Endothelial cell of hepatic sinusoid (primary cell): ENCODE data around the gene UBTD1.

ENCODE experiments used
- in situ Hi-C: cut with HindIII; loops from 2 replicates; pipeline ENCODE4 v1.10.0; 2017; ENCODE audit warnings: low sequenced_read_pairs

UBTD1 gene

DNA sequence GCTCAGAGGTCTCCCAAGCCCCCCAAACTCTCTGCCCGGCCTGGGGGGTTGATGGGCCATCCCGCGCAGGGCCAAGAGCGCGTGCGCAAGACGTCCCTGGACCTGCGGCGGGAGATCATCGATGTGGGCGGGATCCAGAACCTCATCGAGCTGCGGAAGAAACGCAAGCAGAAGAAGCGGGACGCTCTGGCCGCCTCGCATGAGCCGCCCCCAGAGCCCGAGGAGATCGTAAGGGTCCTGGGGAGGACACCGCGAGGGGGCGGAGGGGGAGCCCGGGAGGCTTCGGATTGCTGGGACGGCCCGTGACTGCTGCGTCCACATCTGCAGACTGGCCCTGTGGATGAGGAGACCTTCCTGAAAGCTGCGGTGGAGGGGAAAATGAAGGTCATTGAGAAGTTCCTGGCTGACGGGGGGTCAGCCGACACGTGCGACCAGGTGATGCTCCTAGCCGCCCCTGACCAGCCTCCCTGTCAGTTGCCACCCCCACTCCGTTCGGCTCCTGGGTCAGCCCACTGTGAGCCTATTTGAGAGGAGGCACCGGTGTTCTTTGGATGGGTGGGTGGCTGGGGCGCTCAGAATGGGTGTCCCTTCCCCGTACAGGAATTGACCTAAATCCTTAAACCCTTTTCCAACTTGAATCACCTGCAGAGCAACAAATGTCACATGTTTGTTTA, 79.6 kb downstream of the UBTD1 start:
- in situ Hi-C loops: no loop called here

DNA sequence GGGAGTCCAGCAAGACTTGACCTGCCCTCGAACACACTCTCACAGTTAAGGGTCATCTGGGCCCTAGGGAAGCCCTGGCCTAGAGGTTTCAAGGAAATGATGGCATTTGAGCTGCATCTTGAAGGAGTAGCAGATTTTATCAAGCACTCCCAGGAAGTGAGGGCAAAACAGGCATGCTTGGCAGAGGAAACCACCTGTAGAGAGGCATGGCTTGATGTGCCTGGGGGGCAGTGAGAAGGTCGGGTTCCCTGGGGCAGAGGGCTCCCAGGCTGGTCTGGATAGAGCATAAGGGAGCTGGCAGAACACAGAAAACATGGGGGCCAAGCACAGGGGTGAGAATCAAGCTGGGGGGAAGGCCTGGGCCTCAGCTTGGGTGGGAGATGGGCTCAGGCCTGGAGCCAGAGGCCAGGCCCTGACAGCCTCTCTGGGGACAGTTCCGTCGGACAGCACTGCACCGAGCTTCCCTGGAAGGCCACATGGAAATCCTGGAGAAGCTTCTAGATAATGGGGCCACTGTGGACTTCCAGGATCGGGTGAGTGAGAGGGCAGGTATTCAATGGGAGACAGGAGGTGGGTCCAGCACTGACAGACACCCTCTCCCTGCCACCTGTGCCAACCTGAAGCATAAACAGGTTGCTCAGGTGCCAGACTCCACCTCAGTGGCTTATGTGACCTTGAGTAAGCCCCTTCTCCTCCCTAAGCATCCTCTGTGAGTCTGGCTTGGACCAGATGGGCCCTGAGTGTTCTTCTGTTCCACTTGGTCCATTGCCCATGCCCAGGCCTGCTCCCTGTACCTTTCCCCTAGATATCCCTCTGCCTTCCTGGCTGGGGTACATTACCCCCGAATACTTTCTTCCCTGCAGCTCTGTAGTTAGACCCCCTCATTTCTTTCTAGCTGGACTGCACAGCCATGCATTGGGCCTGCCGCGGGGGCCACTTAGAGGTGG, 82.0 kb downstream of the UBTD1 start:
- in situ Hi-C loops: no loop called here

DNA sequence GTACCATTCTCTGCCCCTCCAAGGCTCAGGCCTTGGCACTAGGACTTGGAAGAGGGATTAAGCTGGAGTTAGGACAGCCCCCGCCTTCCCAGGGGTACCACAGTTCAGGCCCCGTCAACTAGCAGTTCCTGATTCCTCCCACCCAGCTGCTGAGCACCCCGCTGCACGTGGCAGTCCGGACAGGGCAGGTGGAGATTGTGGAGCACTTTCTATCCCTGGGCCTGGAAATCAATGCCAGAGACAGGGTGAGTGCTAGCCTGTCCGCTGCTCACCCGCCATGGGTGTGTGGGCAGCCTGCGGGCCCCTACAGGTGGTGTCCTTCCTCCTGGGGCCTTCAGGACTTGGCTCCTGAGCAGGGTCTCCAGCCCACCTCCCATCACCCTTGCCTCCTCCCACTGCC, 83.4 kb downstream of the UBTD1 start:
- in situ Hi-C loops: no loop called here

DNA sequence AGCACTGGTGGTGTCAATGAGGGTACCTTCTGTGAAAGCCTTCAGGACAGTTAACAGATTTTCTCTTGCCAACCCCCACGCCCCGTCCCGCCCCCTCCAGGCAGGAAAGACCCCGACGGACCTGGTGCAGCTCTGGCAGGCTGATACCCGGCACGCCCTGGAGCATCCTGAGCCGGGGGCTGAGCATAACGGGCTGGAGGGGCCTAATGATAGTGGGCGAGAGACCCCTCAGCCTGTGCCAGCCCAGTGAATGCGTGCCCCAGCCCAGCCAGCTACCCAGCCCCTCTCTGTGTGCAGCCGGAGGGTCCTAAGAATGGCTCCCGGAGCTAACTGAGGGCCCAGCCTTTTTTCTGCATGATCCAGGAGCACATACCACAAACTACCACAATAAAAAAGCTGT, 84.8 kb downstream of the UBTD1 start:
- in situ Hi-C loops: no loop called here

DNA sequence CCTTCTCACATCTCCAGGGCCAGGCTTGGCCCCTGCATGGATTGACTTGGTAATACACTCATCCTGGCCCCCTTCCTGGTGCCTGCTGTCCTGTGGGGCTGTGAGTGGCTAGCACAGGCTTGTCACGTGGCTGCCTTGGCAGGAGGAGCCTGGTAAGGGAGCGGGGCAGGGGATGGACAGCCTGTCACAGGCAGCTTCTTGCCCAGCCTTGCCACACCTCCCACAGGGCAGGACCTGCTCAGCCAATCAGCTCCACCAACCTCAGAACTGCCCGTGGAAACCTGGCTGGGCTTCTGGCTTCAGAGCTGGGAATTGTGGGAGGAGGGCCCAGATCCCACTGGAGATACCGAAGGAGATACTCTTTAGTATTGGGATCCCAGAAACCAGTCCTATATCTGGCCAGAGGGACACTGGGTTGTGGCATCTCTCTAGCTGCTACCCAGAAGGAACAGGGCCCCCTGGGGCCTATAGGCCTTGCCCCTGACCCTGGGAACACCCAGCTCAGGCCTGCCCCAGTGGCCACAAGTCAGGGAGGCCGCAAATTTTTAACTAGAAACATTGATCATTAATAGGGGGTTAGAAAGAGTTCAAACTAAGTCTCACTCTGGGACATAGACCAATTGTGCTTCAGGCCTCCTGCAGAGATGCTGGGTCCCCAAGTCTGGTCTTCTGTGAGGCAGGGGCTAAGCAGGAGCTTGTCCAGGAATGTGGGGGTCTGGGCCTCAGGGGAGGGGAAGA, 85.5 kb downstream of the UBTD1 start, which contains the start of gene HOGA1:
Gene HOGA1, plus strand, starts transcription at position 330 of the 738 bp plus-strand sequence. Its CDS starts 315 bp downstream, at position 645.
- in situ Hi-C loops: no loop called here

DNA sequence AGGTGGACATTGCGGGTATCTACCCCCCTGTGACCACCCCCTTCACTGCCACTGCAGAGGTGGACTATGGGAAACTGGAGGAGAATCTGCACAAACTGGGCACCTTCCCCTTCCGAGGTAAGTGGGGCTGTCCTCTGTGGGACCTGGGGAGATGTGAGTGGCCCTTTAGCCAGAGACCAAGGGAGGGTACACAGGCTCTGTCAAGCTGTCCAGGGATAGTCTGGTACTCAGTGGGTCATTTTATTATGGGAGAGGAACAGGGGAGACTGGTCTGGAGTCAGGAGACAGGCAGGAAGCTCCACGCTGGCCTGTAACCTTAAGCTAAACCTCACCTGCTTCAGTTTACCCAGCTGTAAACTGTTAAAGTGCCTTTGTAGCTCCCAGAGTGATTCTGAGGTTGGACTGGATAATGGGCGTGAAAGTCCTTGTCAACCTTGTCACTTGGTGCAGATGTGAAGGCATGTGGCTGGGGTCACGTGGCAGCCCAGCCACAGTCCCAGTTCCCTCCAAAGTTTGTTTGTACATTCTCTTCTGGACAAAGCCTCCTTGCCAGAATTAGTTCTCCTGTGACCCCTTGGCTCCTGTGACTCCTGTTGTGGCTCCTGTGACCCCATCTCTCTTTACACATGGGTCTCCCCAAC, 86.2 kb downstream of the UBTD1 start:
- in situ Hi-C loops: no loop called here

DNA sequence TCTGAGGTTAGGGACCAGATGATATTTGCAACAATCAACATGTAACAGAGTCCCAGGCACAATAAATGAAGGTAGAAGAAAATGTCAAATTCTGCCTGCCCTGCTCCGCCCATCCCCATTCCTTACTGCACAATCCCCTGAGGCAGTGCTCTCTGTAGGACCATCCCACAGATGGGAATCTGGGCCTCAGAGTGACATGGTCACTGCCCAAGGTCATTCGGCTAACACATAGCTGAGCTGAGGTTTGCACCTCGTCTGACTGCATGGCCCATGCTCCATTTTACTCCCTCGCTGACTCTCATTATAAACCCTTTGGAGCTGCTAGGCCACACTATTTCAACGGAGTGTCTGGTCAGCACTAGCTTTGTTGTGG, 86.7 kb downstream of the UBTD1 start:
- in situ Hi-C loops: no loop called here

DNA sequence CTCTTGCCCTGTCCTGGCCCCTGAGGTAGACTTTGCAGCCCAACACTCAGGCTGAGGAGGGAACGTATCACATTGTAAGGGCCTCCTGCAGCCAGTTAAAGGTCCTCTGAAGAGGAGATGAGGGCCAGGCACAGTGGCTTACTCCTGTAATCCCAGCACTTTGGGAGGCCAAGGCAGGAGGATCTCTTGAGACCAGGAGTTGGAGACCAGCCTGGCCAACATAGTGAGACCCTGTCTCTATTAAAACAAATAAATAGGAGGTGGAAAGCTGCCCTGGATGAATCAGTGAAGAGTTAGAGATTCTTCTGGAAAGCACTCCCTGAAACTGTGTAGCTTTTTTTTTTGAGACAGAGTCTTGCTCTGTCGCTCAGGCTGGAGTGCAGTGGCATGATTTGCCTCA, 88.5 kb downstream of the UBTD1 start:
- in situ Hi-C loops: no loop called here

DNA sequence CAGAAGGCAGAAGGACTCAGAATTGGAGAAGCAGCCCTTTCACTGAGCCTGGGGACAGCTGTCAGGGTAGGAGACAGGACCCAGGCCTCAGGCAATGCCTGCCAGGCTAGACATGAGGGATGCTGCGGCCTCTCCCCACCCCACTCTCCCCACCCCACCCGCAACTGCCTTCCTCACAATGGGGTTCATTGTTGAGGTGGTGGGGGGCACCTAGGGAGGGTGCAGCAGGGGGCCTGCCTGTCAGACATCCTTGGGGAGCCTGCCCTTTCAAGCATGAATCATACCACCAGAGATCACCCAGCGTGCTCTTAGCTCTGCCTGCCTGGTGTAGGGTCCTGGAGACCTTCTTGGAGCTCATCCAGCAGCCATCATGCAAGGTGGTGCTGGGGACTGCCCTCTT, 90.8 kb downstream of the UBTD1 start, which contains the start of gene C10orf62:
Gene C10orf62, plus strand, starts transcription at position 243 of the 400 bp plus-strand sequence. CDS start 177 bp downstream, outside the sequence.
- in situ Hi-C loops: no loop called here

DNA sequence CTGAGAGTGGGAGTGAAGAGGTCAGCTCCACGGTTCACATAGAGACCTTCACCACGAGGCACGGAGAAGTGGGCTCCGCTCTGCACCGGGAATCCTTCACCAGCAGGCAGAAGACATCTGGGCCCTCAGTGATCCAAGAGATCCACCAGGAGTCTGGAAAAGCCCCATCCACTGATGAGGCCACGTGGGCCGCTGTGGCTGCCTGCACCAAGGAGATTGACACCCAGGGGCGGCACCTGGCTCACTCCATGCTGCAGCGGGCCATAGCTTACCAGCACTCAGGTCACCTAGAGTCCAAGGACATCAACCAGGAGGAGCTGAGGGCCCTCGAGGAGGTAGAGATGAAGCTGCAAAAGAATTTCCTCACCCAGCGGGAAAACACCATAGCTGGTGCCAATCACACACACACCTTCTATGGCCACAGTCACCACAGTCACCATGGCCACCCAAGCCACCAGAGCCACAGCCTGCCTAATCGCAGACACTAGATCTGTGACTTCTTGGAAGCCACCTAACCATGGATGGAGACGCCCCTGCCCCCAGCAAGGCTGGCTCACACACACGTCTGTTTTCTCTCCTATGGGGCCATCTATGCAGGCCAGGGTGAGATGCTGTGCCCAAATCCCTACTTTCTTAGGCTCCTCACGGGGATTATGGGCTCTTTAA, 91.5 kb downstream of the UBTD1 start:
- in situ Hi-C loops: no loop called here

DNA sequence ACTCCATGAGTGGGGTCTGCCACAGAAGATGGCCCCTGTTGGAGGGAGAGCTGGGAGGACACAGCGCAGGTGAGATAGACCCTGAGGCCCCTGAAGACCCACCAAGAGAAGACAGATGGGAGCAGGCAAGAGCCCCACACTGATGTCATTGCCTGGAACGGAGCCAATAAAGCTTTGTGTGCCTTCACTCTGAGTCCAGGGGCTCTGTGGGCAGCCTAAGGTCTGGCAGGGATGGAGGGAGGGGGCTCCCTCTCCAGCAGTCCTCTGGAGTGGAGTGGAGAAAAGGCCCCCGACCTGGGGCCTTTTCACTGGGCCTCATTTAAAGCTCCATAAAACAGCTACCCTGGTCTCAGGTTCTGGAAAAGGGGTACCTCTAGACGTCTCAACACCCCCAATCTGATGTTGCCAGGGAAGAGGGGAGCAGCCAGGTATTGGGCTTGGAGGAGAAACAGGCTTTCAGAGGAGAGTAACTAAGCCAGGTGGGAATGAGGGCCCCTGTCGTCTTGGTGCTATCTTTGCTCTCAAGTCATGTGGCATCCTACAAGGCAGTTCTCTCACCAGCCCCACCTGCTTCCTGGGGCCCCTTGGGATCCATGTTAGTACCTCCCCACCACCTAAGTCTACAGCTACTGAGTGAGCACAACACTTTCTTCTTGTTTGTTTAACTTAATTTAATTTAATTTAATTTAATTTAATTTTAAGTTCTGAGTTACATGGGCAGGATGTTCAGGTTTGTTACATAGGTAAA, 92.2 kb downstream of the UBTD1 start:
- in situ Hi-C loops: no loop called here

DNA sequence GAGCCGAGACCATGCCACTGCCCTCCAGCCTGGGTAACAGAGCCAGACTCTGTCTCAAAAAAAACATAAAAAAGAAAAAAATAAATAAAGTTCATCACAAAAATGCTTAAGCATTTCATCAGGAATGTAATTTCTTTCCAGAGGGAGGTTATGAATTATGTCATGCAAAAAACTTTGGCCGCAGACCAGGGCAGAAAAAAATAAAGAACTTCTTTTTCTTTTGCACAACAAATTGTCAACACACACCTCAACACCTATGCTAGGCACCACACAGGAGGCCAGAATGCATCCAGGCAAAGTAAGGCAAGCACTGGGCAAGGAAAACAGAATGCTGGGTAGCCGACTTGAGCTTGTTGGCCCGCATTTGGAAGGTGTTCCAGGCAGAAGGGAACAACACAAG, 94.7 kb downstream of the UBTD1 start:
- in situ Hi-C loops: no loop called here

DNA sequence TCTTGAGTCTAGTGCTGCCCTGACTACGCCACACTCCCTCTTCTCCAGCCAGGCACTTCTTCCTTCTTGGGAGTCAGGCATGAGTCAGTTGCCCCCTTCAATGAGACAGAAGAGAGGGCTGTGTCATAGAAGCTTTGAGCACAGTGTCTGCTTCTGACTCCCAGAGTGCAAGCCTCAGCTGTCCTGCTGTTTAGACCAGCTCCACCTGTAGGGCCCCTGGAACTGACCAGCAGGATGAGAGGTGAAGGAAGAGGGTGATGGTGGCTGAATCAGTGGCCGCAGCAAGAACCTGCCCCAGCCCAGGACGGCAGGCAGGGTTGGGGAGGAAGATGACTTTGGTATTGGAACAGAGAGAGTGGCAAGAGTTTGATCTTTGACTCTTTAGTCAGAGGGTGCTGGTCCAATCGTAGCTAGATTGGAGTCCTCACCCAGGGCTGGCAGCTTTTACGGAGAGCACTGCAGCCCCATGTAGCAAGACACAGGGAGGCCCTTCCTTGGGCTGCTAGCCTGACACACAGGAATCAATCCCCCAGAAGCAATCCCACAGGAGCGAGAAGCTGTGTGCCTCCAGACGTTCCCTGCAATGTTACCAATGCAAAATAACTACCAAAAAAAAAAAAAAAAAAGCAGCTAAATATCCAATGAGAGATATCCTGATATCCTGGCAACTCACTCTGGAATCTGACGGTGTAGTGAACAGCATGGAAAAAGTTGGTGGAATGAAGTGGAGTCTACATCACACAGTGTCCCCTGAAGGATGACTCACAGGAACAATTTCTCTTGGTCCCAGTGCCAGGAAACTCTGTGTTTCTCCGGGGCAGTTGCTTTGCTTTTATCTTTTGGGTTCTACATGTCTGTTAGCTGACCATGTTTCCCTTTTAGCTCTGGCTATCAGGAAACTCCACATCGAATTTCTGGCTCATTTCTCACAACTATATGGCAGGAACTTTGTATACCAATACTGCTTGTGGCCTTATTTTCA, 97.7 kb downstream of the UBTD1 start:
- in situ Hi-C loops: loop anchor here (5.0 kb wide), 1 partner anchor 34 kb away; no protein-coding TSS in a partner anchor

DNA sequence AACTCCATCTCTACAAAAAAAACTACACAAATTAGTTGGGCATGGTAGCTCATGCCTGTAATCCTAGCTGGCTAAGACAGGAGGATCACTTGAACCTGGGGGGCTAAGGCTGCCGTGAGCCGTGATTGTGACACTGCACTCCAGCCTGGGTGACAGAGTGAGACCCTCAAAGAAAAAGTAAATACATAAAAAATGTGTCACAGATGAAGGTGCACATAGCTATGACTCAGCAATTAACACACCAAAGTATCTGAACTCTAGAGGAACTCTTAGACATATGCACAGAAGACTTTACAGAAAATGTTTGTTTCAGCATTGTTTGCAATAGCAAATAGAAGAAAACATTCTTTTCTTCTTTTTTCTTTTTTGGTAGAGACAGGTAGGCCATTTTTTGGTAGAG, 99.1 kb downstream of the UBTD1 start:
- in situ Hi-C loops: loop anchor here (5.0 kb wide), 1 partner anchor 35 kb away; no protein-coding TSS in a partner anchor

DNA sequence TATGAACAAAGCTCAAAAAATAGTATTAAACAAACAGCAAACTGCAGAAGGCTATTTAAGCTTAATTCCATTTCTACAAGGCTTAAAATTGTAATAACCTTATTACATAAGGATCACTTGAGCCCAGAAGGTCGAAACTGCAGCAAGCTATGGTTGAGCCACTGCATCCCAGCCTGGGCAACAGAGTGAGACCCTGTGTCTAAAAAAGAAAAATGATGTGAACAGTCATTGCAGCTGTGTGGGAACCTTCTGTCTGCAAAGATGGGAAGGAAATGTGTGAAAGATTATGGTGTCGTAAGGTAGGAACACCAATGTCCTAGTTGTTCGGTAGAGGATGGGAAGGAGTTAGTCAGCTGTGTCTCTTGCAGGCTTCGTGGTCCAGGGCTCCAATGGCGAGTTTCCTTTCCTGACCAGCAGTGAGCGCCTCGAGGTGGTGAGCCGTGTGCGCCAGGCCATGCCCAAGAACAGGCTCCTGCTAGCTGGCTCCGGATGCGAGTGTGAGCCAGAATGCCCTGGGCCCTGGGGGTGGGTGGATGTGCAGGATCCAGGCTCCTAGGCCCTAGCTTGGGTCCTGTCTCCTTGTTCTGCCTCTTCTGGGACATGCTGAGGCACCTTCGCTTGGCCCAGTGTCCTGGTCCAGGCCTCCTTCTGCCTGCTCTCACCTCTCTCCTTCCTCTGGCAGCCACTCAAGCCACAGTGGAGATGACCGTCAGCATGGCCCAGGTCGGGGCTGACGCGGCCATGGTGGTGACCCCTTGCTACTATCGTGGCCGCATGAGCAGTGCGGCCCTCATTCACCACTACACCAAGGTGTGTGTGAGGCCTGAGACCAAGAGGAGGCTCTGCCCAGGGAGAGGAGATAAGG, 99.9 kb downstream of the UBTD1 start:
- in situ Hi-C loops: loop anchor here (5.0 kb wide), 1 partner anchor 36 kb away; no protein-coding TSS in a partner anchor

DNA sequence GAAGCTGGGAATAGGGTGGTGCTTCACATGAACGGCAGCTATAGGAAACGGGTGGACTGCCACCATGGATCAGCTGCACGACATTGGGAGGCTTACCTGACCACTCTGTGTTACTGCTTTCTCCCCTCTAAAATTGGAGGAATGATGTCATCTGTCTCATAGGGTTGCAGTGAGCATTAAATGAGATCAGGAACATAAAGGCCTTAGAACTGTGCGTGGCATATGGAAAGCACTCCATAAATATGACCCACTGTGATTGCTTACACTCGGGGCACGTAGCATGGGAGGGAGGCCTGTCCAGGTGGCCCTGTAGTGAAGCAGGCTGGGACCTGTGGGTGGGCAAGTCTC, 100.5 kb downstream of the UBTD1 start:
- in situ Hi-C loops: loop anchor here (5.0 kb wide), 1 partner anchor 37 kb away; no protein-coding TSS in a partner anchor

DNA sequence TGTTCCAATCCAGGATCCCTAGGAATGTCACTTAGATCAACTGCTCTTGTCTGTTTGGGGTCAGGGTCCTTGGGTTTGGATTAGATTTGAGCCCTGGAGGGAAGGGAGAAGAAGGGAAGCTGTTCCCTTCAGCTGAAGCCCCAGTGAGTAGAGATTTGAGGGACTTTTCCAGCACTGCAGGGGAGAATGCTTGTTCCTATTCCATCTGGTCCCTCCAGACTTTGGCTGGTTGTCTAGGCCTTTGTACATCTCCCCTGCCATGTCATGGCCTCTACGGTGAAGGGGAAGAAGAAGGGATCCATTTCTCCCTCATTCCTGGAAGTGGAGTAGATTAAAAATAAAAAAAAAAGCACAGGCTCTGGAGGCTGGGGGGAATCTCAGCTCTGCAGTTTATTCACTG, 101.9 kb downstream of the UBTD1 start:
- in situ Hi-C loops: no loop called here
